Stimulated activated CD4-positive, alpha-beta T cell treated with anti-CD3 and anti-CD28 coated beads, TNF-alpha, amount 100 ng/mL, for 48 hours (primary cell): Measurements from ENCODE around the gene GMPPA.
A peak's percentile ranks its signal among the peaks of the same experiment; 100 is the strongest.

ENCODE experiments used
- DNase-seq, 3 donors: peaks; one replicate each; pipeline ENCODE4 v3.0.0-alpha.2; 2020; ENCODE audit warnings: low read depth in 3 of 3

GMPPA gene

GRCh38 chr2:219539926-219540678, 41.4 kb downstream of the GMPPA start:
- no peak for DNase-seq

GRCh38 chr2:219540784-219541504, 42.3 kb downstream of the GMPPA start:
- DNase-seq = no peak

- DNase-seq = peak; percentile 72 to 84 (median 77)
These were observed 43.0 kb downstream of the GMPPA start for GRCh38 chr2:219541611-219542180.

GRCh38 chr2:219542931-219543595, 44.4 kb downstream of the GMPPA start:
- DNase-seq = peak in 1 of 3 donors; percentile 23

GRCh38 chr2:219543596-219544358, 45.1 kb downstream of the GMPPA start, which contains the start of the genes CHPF and TMEM198:
Gene CHPF, minus strand, starts transcription at chr2:219543809. Its CDS starts 271 bp downstream, at chr2:219543538.
Gene TMEM198, plus strand, starts transcription at chr2:219544028. Its CDS starts 700 bp downstream, at chr2:219544728.
- DNase-seq = peak; percentile 91 to 95 (median 92)

GRCh38 chr2:219544567-219544966, 45.9 kb downstream of the GMPPA start:
- DNase-seq = no peak

GRCh38 chr2:219545295-219545942, 46.7 kb downstream of the GMPPA start:
- no peak for DNase-seq

- no peak for DNase-seq
These were observed 47.3 kb downstream of the GMPPA start for GRCh38 chr2:219545943-219546352.

- DNase-seq = no peak
These were observed 48.9 kb downstream of the GMPPA start for GRCh38 chr2:219547621-219548020.

GRCh38 chr2:219548990-219549389, 50.3 kb downstream of the GMPPA start:
- no peak for DNase-seq

GRCh38 chr2:219549619-219550018, 50.9 kb downstream of the GMPPA start:
- DNase-seq = no peak

GRCh38 chr2:219551441-219552381, 53.0 kb downstream of the GMPPA start:
- no peak for DNase-seq

- peak; percentile 52 to 85 (median 61) for DNase-seq
These were observed 53.9 kb downstream of the GMPPA start for GRCh38 chr2:219552382-219553167.

- DNase-seq = no peak
These were observed 54.4 kb downstream of the GMPPA start for GRCh38 chr2:219553168-219553417.

- no peak for DNase-seq
These were observed 54.8 kb downstream of the GMPPA start for GRCh38 chr2:219553463-219553963.

GRCh38 chr2:219554350-219554749, 55.7 kb downstream of the GMPPA start:
- DNase-seq = no peak

GRCh38 chr2:219555956-219556355, 57.3 kb downstream of the GMPPA start:
- DNase-seq = no peak

GRCh38 chr2:219556413-219556812, 57.7 kb downstream of the GMPPA start:
- DNase-seq = no peak
